Transverse colon (tissue), 4 donors: ENCODE data around the gene PIANP. TPM values are rescaled to one million over a fixed set of nuclear protein-coding genes. Genes with fewer than 3 reads are reported as not detected.

ENCODE experiments used
- DNase-seq: peaks from one replicate; pipeline ENCODE4 v3.0.0-alpha.2; 2019
- H3K27ac ChIP-seq, 4 donors: fragments of 200-600 bp; sonication (generic); 2 replicates each; pipeline ENCODE4 v1.5.1; 2016 to 2018; ENCODE audit warnings: inconsistent platforms in 4 of 4
- H3K27me3 ChIP-seq: fragments of 200-600 bp; sonication (generic); 2 replicates; pipeline ENCODE4 v1.5.1; 2017; ENCODE audit warnings: inconsistent platforms
- H3K36me3 ChIP-seq, 4 donors: fragments of 200-600 bp; sonication (generic); 2 replicates each; pipeline ENCODE4 v1.5.1; 2017 to 2019; ENCODE audit warnings: inconsistent platforms in 4 of 4
- H3K4me1 ChIP-seq, 4 donors: fragments of 200-600 bp; sonication (generic); 2 replicates each; pipeline ENCODE4 v1.5.1; 2017 to 2020; ENCODE audit warnings: inconsistent platforms in 4 of 4
- H3K4me3 ChIP-seq, 4 donors: fragments of 200-600 bp; sonication (generic); 1 replicate in 1 of 4; 2 replicates in 3 of 4; pipeline versions ENCODE4 v1.5.1 to v1.6.1; 2017 to 2019; ENCODE audit warnings: inconsistent platforms in 4 of 4
- H3K9me3 ChIP-seq, 2 donors: fragments of 200-600 bp; sonication (generic); 2 replicates each; pipeline ENCODE4 v1.5.1; 2017 to 2019; ENCODE audit warnings: inconsistent platforms in 2 of 2
- CTCF ChIP-seq, 5 experiments: fragments of 200-600 bp in 3 of 5; fragments of 450-650 bp in 2 of 5; sonication (generic) in 3 of 5; IDR thresholded peaks; 1 replicate in 2 of 5; 2 replicates in 3 of 5; pipeline ENCODE4 v1.5.1; 2016 to 2017; ENCODE audit warnings: antibody characterized with exemption in 5 of 5, inconsistent platforms in 3 of 5, mild to moderate bottlenecking in 2 of 5, moderate library complexity in 1 of 5
- EP300 ChIP-seq: sonication (generic); formaldehyde crosslinking; IDR thresholded peaks from one replicate; pipeline ENCODE4 v1.6.1; 2017; ENCODE audit warnings: antibody characterized with exemption, low read depth
- POLR2A ChIP-seq: fragments of 450-650 bp; IDR thresholded peaks from one replicate; pipeline ENCODE4 v1.6.1; 2016; ENCODE audit warnings: antibody characterized with exemption, mild to moderate bottlenecking, moderate library complexity
- POLR2AphosphoS5 ChIP-seq, 3 donors: sonication (generic); formaldehyde crosslinking; IDR thresholded peaks; one replicate each; pipeline ENCODE4 v1.6.1; 2016; ENCODE audit warnings: antibody characterized with exemption in 3 of 3
- WGBS, 2 donors: methylation state at CpG; one replicate each; pipeline ENCODE4 v1.1.5; 2018; ENCODE audit warnings: low coverage in 1 of 2; 5-methylcytosine and 5-hydroxymethylcytosine counted together
- in situ Hi-C, 4 donors: fragments of 200-750 bp; cut with MboI; loops; one replicate each; pipeline versions ENCODE4 v1.15.0 to v1.15.1; 2017; ENCODE audit warnings: low sequenced_read_pairs in 3 of 4, low pct_ligation_motif_present in 1 of 4, low pct_unique_long_range_greater_than_20kb in 1 of 4
- intact Hi-C: fragments of 100-400 bp; cut with DNase I; formaldehyde crosslinking; loops from one replicate; pipeline ENCODE4 v1.15.1; 2023; ENCODE audit warnings: low total_unique reads
- total RNA-seq, 4 donors: library from RNA; depleted of rRNA; stranded (reverse); fragments of >200 nt; gene quantifications; one replicate each; pipeline ENCODE4 v1.1.0, GENCODE V29; 2016

The PIANP gene
- total RNA-seq, 4 donors from 2014 or later: 0.64 TPM; not detected in 3

GRCh38 chr12:6691473-6691872 lies 9.1 kb downstream of the PIANP start:
- no peaks in the 10 kb centered on the region for H3K9me3 ChIP-seq
- peaks cover 15 to 34% (median 28%) of the 10 kb centered on the region in 4 donors for H3K4me1 ChIP-seq
- intact Hi-C loops: no loop called here
- no peak overlapping the region for H3K4me3 ChIP-seq
- H3K36me3 ChIP-seq: no peaks in the 10 kb centered on the region
- in situ Hi-C loops: no loop called here
- WGBS, 2 donors: 82 to 83% methylated on average over 2 to 4 of the region's 4 CpGs
- H3K27ac ChIP-seq: no peak overlapping the region
- TF ChIP-seq POLR2A (no peak), POLR2AphosphoS5 (IDR thresholded peaks at IDR 0.05) (no peak), CTCF (IDR thresholded peaks at IDR 0.05) (no peak), EP300 (no peak)
- no peaks in the 10 kb centered on the region for H3K27me3 ChIP-seq
- DNase-seq: no peak

GRCh38 chr12:6688999-6689882 lies 11.4 kb downstream of the PIANP start, which contains the start of gene ZNF384:
Gene ZNF384 (minus strand): TSS chr12:6689375. CDS start chr12:6679520, 9,855 bp downstream.
- peak; percentile 98 for DNase-seq
- in situ Hi-C loops (no loop called here), intact Hi-C loops (no loop called here)
- Histone ChIP-seq H3K27ac (peak within 1 kb of the TSS; percentile 93 to 100 (median 96)), H3K4me3 (peak within 1 kb of the TSS; percentile 63 to 100 (median 85)), H3K9me3 (no peaks in the 10 kb centered on the region), H3K4me1 (peaks cover 21 to 48% (median 28%) of the 10 kb centered on the region in 4 donors), H3K36me3 (no peaks in the 10 kb centered on the region), H3K27me3 (no peaks in the 10 kb centered on the region)
- 1 to 3% methylated on average over 6 to 70 of the region's 72 CpGs for WGBS, 2 donors
- peak; percentile 72 for TF ChIP-seq POLR2A
- TF ChIP-seq CTCF (IDR thresholded peaks at IDR 0.05): peak in 4 of 5 experiments; percentile 29 to 60 (median 45)
- TF ChIP-seq POLR2AphosphoS5 (IDR thresholded peaks at IDR 0.05): peak; percentile 20 to 62 (median 56)
- no peak for TF ChIP-seq EP300

- DNase-seq: peak; percentile 71
- H3K9me3 ChIP-seq: no peaks in the 10 kb centered on the region
- H3K27me3 ChIP-seq: no peaks in the 10 kb centered on the region
- no peaks in the 10 kb centered on the region for H3K36me3 ChIP-seq
- TF ChIP-seq EP300: no peak
- TF ChIP-seq POLR2AphosphoS5 (IDR thresholded peaks at IDR 0.05): peak in 1 of 3 donors; percentile 21
- peak overlapping the region; percentile 63 to 100 (median 85) for H3K4me3 ChIP-seq
- peak overlapping the region; percentile 93 to 100 (median 96) for H3K27ac ChIP-seq
- peaks cover 21 to 52% (median 28%) of the 10 kb centered on the region in 4 donors for H3K4me1 ChIP-seq
- 0% methylated on average over 13 of the region's 13 CpGs; no CpG with 5 or more reads in 1 of the 2 donors for WGBS, 2 donors
- intact Hi-C loops: no loop called here
- in situ Hi-C loops: no loop called here
These were observed 12.0 kb downstream of the PIANP start for GRCh38 chr12:6688543-6688998.

- intact Hi-C loops: no loop called here
These were observed 14.8 kb downstream of the PIANP start for GRCh38 chr12:6685814-6686213.

More at GRCh38 chr12:6685814-6686213, 14.8 kb downstream of the PIANP start:
- no peak for TF ChIP-seq POLR2A
- no peak for TF ChIP-seq CTCF (IDR thresholded peaks at IDR 0.05)
- TF ChIP-seq POLR2AphosphoS5 (IDR thresholded peaks at IDR 0.05): no peak
- TF ChIP-seq EP300: no peak
- H3K27me3 ChIP-seq: no peaks in the 10 kb centered on the region
- in situ Hi-C loops: no loop called here
- H3K36me3 ChIP-seq: no peaks in the 10 kb centered on the region
- H3K4me1 ChIP-seq: peaks cover 21 to 49% (median 28%) of the 10 kb centered on the region in 4 donors
- H3K9me3 ChIP-seq: no peaks in the 10 kb centered on the region
- DNase-seq: no peak
- no peak overlapping the region for H3K27ac ChIP-seq
- no peak overlapping the region for H3K4me3 ChIP-seq
- 66 to 78% methylated on average over 2 to 3 of the region's 3 CpGs for WGBS, 2 donors
